Kidney epithelial cell (primary cell): ENCODE results near the gene LRTM1. TPM values are rescaled to one million over a fixed set of nuclear protein-coding genes. Genes with fewer than 3 reads are reported as not detected.
A peak's percentile ranks its signal among the peaks of the same experiment; 100 is the strongest.

Source experiments
- DNase-seq: peaks from one replicate; pipeline ENCODE4 v3.0.0-alpha.2; 2010; ENCODE audit warnings: low read depth
- H3K27me3 ChIP-seq: 2 replicates; pipeline ENCODE4 v1.6.0; 2011; ENCODE audit warnings: low read length; ENCODE audit not compliant: control insufficient read depth, insufficient read depth
- H3K36me3 ChIP-seq: 2 replicates; pipeline ENCODE4 v1.5.1; 2011; ENCODE audit warnings: low read length; ENCODE audit not compliant: control insufficient read depth, insufficient read depth
- H3K4me3 ChIP-seq: 2 replicates; pipeline ENCODE4 v1.5.1; 2011; ENCODE audit warnings: low read depth, mild to moderate bottlenecking, control low read depth, low read length
- CTCF ChIP-seq: IDR thresholded peaks from 2 replicates; pipeline ENCODE4 v1.5.1; 2011; ENCODE audit warnings: mild to moderate bottlenecking, moderate library complexity, low read length, control low read depth, inconsistent platforms; ENCODE audit not compliant: insufficient read depth, poor library complexity, severe bottlenecking
- total RNA-seq: library from RNA; depleted of rRNA; stranded (reverse); fragments of >200 nt; gene quantifications from 2 replicates; pipeline ENCODE4 v1.2.3, GENCODE V29; 2015

LRTM1 gene
- total RNA-seq, 1 donor from 2014 or later: not detected

- Histone ChIP-seq H3K27me3 (no peaks in the 10 kb centered on the region), H3K36me3 (no peaks in the 10 kb centered on the region), H3K4me3 (no peak overlapping the region)
- DNase-seq: peak; percentile 65
- no peak for TF ChIP-seq CTCF
Measured at GRCh38 chr3:54954022-54954421, 26.2 kb upstream of the LRTM1 start.

- H3K36me3 ChIP-seq: no peaks in the 10 kb centered on the region
- TF ChIP-seq CTCF: peak; percentile 89
- no peaks in the 10 kb centered on the region for H3K27me3 ChIP-seq
- H3K4me3 ChIP-seq: no peak overlapping the region
- peak; percentile 39 for DNase-seq
Measured at GRCh38 chr3:54951405-54951804, 23.5 kb upstream of the LRTM1 start.

- TF ChIP-seq CTCF: no peak
- no peak overlapping the region for H3K4me3 ChIP-seq
- no peaks in the 10 kb centered on the region for H3K27me3 ChIP-seq
- DNase-seq: no peak
- H3K36me3 ChIP-seq: no peaks in the 10 kb centered on the region
Measured at GRCh38 chr3:54950391-54951003, 22.6 kb upstream of the LRTM1 start.

GRCh38 chr3:54949491-54950044 lies 21.7 kb upstream of the LRTM1 start:
- Histone ChIP-seq H3K36me3 (no peaks in the 10 kb centered on the region), H3K27me3 (no peaks in the 10 kb centered on the region), H3K4me3 (no peak overlapping the region)
- TF ChIP-seq CTCF: no peak
- DNase-seq: no peak

GRCh38 chr3:54941690-54942362 lies 14.0 kb upstream of the LRTM1 start:
- DNase-seq: no peak

More at GRCh38 chr3:54941690-54942362, 14.0 kb upstream of the LRTM1 start:
- no peak for TF ChIP-seq CTCF
- Histone ChIP-seq H3K4me3 (no peak overlapping the region), H3K36me3 (no peaks in the 10 kb centered on the region), H3K27me3 (no peaks in the 10 kb centered on the region)
